GM19099 (cell line): Measurements from ENCODE around the gene IRS1.

Source experiments
- POLR2A ChIP-seq: IDR thresholded peaks from 3 replicates; pipeline ENCODE4 v1.6.1; 2011; ENCODE audit warnings: low read depth; ENCODE audit not compliant: insufficient read length; ENCODE audit errors: extremely low read depth

IRS1 gene

DNA sequence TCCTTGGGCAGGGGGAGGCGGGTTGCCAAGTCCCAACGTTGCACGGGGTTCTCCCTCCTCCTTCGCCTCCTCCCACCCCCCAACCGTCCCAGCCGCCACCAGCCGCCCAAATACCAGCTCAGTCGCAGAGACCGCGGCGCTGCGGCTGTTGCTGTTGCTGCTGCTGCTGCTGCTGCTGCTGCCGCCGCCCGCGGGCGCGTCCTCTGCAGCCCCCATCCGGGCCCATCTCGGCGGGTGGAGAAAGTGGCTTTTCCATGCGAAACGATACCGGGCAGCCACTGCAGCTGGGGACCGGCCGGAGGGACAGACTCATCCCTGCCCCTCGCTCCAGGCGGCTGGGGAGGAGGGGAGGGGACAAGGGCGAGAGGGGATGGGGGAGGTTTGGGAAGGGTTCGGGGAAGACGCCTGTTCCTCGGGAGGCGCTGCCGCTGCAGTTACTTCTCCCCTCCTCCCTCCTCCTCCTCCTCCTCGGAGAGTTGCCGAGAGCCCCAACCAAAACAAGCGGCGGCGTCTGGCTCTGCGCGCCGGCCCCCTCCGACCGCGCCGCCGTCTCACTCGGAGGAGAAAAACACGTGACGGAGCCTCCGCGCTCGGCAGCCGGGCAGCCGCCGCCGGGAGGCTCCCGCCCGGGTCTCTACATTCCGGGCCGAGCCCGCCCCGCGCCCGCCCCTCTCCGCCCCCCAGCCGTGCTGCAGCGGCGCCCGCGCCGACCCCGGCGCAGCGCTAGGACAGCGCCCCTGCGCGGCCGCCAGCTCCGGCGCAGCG, at the start of gene IRS1:
IRS1 (minus strand) TSS at position 610 of the 765 bp plus-strand sequence. CDS start 1,082 bp downstream, outside the sequence.
- TF ChIP-seq POLR2A: no peak

GRCh38 chr2:226849349-226849748, 49.7 kb upstream of the IRS1 start:
- TF ChIP-seq POLR2A: no peak

GRCh38 chr2:226847511-226847910, 47.9 kb upstream of the IRS1 start:
- no peak for TF ChIP-seq POLR2A

- TF ChIP-seq POLR2A: no peak
Observed at GRCh38 chr2:226847090-226847489, 47.5 kb upstream of the IRS1 start.

DNA sequence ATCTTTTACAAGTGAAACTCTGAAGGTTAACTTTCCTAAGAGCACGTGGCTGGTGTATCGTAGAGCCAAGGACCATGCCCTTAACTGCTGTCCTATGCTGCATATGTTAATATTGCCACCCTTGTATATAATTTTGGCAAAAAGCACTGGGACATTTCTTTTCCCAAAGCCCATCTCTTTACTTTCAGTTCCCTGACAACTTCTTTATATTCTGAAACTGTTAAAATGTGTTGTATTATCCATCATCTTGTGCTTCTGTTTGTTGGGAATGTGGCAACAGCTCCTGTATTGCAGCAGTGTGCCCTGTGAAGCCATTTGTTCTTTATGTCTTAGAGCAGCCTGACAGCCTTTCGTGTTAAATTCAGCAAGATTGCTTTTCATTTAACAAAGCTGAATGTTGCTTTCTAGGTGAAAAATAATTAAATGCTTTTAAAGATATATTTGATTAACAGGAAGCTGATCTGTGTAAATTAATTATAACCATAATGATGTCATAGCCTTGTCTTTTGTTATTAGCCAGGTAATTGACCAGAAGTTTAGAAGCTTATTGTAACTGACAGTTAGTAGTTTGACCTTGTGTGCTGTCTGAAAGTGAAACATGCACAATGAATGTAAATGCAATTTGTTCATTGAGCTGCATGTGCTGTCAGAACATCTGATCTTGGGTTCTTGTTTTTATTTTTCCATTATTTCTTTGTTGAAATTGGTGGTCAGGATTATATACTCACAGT, 45.9 kb upstream of the IRS1 start:
- no peak for TF ChIP-seq POLR2A

DNA sequence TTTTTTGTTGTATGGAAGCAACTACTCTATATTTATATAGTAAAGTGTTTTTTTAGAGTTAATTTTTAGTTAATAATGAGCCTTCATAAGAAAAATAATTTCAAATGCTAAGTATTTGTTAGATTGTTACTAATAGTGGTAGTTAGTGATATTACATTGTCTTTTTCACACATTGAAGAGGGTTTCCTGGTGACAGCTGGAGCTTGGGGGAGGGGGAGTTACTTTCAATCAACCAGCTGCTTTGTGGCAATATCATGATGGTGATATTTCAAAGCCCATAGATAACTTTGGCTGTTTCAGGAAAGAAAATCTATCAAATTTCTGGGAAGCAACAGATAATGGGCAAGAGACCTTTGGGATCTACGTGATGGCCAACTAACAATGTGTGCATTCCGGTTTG, 40.3 kb upstream of the IRS1 start:
- no peak for TF ChIP-seq POLR2A

DNA sequence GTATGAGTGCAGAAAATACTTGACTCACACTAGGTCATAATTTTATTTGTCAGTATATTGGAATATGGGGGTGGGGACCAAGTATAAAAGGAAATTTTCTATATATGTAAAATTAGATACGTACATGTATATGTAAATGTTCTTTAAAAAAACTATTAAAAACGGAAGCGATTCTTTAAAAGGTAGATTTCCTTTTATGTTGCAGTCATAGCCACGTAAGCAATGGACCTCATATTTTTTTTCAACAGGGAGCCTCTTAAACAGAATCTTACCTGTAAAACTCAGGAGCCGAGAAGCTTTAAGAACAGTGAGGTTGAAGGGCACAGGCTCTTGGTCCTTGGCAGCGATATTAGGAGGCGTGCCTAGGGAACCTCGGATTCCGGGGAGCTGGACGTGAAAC, 39.5 kb upstream of the IRS1 start:
- no peak for TF ChIP-seq POLR2A

- no peak for TF ChIP-seq POLR2A
Observed at GRCh38 chr2:226838722-226839121, 39.1 kb upstream of the IRS1 start.

DNA sequence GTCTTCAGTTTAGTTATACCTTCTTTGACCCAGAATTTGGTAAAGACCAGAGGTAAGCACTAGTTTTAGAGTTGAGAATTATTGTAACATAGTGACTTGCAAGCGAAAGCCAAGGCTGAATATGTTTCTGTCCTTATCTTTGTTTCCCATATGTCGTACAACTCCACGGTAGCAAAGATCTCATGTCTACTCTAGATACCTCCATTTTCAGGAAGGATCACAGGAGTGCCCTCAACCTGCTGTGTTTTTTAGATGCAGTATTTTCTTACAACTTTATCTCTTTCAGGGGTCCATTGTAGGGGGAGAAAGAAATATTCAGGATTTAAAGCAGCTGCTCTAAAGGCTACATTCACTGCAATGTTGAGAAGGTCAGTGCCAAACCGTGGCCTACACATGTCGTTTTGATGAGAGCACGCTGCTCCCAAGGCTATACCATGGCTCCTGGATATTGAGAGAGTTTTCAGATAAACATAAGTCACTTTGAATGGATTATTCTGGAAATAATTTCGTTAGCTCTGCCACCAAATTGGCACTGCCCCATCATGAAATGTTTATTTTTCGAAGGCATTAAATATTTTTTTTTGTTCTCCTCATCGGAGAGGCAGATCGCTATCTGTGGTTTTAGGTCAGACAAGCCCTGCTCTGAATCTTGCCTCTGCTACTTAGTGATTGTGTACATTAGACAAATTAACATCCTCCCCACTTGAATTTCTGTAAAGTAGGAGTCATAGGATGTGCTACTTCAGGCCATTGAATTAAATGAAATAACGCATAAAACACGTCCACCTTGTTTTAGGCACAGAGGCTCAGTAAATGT, 38.4 kb upstream of the IRS1 start:
- no peak for TF ChIP-seq POLR2A

GRCh38 chr2:226837334-226837733, 37.7 kb upstream of the IRS1 start:
- TF ChIP-seq POLR2A: no peak

DNA sequence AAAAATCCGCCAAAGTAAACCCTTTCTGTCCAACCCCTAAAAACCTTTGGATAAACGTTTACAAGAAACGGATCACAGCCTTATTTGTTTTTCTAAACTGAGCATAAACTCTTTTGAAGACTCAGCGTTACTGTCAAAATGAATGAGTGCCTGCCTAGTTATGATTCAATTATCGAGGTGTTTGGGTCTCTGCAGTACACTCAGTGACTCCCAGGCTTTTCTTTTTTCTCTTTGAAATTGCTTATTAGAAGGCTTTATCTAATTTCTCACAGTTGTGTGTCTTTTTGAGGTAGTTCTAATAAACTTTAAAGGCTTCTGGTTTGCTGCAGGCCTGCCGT, 36.9 kb upstream of the IRS1 start:
- no peak for TF ChIP-seq POLR2A

GRCh38 chr2:226835796-226836547, 36.4 kb upstream of the IRS1 start, which contains the start of gene RHBDD1:
Gene RHBDD1, plus strand, starts transcription at chr2:226836054. Its CDS starts 28,640 bp downstream, at chr2:226864694.
- TF ChIP-seq POLR2A: peak; percentile 91

DNA sequence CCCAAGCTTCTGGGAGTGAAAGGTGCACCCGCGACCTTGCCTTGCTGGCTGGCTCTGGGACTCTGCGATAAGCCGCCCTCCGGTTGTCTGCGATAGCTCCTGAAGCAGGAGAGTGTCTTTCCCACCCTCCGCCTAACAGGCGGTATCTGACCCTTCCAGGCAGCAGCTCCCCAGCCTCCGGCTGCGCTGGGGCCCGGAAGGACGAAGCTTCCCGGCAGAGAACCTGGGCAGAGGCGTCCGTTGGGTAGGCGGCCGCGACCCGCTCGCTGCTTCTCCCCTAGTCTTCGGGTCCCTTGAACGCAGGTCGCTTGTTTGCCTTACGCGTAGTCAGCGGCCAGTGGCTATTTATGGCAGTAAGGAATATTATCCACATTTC, 35.8 kb upstream of the IRS1 start:
- TF ChIP-seq POLR2A: no peak

DNA sequence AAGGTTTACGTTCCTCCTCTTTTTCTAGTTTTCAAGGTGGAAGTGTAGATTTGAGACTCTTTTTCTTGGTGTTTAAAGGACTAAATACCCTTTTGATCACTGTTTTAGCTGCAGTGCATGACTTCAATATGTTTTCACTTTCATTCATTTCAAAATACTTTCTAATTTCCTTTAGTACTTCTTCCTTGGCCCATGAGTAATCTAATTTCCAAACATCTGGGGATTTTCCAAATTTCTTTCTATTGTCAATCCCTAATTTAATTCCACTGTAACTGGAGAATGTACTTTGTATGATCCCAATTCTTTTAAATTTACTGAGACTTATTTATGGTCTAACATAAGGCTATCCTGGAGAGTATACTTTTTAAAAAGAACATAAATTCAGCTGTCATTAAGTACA, 32.4 kb upstream of the IRS1 start:
- no peak for TF ChIP-seq POLR2A

- TF ChIP-seq POLR2A: no peak
Observed at GRCh38 chr2:226831266-226831665, 31.6 kb upstream of the IRS1 start.
